Ovary (tissue), 3 donors: ENCODE measurements around the gene AANAT.

Experiments
- CTCF ChIP-seq, 3 donors: fragments of 450-650 bp in 2 of 3; fragments of 200-600 bp in 1 of 3; IDR thresholded peaks; one replicate each; pipeline versions ENCODE4 v1.5.1 to v1.8.0; 2016 to 2022; ENCODE audit warnings: antibody characterized with exemption in 3 of 3, mild to moderate bottlenecking in 1 of 3
- EP300 ChIP-seq: sonication (generic); formaldehyde crosslinking; IDR thresholded peaks from one replicate; pipeline ENCODE4 v1.6.1; 2017; ENCODE audit warnings: antibody characterized with exemption
- POLR2A ChIP-seq: fragments of 450-650 bp; IDR thresholded peaks from one replicate; pipeline ENCODE4 v1.6.1; 2017; ENCODE audit warnings: antibody characterized with exemption, mild to moderate bottlenecking, moderate library complexity
- donor health status: DM: no; HTN: no; CAD: no.

GRCh38 chr17:76500747-76501017 lies 33.3 kb downstream of the AANAT start:
- TF ChIP-seq EP300 = no peak
- TF ChIP-seq CTCF (IDR thresholded peaks at IDR 0.05) = no peak
- TF ChIP-seq POLR2A = no peak
